GM19023 (cell line): ENCODE results near the gene TMPRSS13.
"Not testable (repeated sequence)": the region's sequence is repeated elsewhere in the genome, so short reads cannot be mapped to it uniquely, and the experiment has no call there.

Experiments
- ATAC-seq: cut with Tn5 transposase; IDR thresholded peaks from one replicate; pipeline ENCODE4 v1.9.1; 2021; ENCODE audit warnings: mild to moderate bottlenecking, moderate library complexity; ENCODE audit not compliant: unreplicated experiment

TMPRSS13 gene

DNA sequence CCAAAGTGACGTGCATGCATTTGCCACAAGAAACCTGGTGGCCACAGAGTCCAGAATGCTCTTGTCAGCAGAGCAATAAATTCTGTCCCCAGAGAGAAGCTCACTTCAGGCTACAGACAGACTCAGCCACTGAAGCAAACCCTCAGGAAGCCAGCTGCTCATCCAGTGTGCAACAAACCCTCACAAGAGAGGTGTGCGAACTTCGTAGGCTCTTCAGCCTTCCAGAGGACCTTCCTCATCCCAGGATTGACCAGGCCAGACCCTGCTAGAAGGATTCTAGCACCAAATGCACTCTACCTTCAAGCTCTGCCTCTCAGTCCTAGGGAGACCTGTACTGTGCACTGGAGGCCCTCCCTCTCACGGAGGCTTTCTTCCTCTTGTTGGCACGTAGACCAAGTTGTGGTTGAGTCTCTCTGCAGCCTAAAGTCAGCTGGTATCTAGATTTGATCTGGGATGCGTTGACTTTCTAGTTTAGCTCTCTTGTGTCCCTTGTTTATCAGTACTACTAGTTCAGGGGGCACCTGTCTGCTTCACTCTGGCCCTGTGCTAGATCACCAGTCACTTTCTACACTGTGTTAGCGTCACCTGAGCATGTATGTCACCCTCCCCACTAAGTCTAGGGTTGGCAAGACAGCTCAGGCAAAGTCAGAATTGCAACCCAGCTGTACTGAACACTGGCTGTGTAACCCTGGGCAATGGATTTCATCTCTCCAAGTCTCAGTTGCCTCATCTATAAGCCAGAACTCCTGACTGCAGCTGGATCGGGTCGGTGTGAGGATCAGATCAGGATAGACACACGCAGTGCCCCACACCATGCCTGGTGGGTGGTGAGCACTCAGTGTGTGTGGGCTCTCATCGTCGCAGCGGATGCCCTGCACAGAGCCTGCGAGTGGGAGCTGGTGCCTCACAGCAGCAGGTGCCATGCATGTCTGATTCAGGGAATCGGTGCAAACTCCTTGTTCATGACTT lies 22.1 kb upstream of the TMPRSS13 start:
- no peak for ATAC-seq

DNA sequence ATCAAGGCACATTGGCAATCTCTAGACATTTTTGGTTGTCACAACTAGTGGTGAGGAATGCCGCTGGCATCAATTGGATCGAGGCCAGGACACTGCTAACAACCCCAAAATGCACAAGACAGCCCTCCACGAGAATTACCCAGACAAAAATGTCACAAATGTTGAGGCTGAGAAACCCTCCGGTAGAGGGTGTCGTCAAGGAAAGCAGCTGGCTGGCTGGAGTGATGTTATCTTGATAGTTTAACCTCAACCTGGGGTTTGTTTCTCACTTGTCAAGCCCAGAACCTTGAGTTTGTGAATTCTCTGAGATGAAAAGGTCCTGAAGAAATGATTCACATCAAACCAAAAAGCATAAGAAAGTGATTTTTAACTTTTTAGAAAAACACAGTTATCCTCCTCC lies 21.1 kb upstream of the TMPRSS13 start:
- no peak for ATAC-seq

DNA sequence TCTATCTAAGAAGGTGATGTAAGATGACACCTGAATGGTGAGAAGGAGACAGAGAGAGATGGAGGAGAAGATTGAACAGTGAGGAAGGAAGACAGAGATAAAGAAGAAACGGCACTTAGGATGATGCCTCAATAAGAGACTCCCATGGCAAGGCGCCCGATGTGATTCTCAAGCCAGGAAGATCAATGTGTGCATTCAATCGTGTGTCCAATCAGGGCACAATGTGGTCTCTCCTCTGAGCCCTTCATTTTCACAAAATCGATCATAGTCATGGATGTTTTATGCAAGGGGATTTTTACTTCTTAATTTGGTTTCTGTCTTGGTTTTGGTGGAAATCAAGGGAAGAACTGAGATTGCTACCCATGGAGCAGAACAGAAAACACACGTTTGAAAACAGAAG lies 19.9 kb upstream of the TMPRSS13 start:
- ATAC-seq: no peak

DNA sequence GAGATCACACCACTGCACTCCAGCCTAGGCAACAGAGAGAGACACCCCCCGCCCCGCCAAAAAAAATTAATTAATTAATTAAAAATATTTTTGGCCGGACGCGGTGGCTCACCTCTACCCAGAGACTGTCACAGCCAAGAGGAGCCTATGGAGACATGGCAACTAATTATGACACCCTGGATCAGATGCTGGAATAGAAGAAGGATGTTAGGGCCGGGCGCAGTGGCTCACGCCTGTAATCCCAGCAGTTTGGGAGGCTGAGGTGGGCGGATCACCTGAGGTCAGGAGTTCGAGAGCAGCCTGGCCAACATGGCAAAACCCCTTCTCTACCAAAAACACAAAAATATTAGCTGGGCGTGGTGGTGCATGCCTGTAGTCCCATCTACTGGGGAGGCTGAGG lies 19.3 kb upstream of the TMPRSS13 start:
- not testable (repeated sequence) for ATAC-seq

DNA sequence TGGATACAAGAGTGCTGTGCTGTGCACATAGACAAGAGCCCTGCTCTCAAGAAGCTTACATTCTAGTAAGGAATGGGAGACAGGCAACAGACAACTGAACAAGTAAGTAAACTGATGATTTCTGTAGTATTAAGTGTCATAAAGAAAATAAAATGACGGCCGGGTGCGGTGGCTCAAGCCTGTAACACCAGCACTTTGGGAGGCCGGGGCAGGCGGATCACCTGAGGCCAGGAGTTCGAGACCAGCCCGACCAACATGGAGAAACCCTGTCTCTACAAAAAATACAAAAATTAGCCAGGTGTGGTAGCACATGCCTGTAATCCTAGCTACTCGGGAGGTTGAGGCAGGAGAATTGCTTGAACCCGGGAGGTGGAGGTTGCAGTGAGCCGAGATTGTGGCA lies 18.5 kb upstream of the TMPRSS13 start:
- ATAC-seq: not testable (repeated sequence)

DNA sequence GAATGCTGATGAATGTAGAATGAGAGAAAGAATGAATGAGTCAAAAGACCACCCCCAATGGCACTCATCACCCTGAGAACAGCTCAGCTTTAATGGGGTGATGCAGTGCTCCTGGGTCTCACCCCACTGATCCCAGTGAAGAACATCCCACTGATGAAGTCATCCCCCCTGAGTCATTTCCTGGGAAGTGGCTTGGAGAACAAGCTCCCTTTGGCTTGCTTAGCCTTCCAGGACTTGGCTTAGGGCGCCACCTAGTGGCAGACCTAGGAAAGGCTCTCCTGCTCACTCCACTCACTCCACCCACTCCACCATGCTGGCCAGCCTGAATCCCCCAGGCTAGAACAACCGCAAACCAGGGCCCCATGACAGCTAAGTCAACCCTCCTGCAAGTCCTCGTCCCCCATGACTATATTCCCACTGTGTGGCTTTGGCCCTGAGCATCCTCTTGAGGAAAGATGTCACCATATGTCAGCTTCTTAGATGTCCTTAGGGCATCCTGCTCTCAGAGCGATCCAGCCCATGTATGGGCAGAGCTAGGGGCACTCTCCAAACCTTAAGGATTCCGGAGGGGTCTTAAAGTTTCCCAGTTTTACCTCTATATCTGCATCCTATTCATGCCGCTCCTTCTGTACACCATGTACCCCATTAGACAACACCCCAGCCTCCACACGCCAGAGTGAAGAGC lies 17.8 kb upstream of the TMPRSS13 start:
- no peak for ATAC-seq

DNA sequence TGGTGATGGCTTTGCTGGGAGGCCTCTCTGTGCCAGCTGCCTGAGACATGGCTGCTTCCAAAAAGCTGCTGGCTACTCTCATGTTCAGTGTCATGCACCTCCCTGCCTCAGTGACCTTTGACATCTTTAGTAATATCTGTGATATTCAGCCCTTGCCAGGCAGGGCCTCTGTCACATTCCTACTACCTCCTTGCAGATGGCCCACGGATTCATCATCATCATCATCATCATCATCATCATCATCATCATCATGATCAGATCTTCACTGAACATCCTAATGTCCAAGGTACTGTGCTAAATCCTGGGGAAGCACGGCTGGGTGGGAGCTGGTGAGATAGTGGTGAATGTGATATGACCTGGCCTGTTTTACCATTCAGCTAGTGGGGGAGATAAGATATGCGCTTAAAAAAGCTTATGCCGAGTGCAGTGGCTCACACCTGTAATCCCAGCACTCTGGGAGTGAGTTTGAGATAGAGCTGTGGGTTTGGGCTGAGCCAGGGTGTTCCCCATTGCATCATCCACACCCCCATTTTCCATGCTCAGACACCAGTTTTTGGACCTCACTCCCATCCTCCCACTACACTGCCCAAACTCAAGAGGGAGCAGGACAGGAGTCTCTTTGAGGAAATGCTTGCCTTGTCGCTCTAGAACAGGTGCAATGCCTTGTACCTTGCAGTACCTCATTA lies 17.1 kb upstream of the TMPRSS13 start:
- no peak for ATAC-seq

DNA sequence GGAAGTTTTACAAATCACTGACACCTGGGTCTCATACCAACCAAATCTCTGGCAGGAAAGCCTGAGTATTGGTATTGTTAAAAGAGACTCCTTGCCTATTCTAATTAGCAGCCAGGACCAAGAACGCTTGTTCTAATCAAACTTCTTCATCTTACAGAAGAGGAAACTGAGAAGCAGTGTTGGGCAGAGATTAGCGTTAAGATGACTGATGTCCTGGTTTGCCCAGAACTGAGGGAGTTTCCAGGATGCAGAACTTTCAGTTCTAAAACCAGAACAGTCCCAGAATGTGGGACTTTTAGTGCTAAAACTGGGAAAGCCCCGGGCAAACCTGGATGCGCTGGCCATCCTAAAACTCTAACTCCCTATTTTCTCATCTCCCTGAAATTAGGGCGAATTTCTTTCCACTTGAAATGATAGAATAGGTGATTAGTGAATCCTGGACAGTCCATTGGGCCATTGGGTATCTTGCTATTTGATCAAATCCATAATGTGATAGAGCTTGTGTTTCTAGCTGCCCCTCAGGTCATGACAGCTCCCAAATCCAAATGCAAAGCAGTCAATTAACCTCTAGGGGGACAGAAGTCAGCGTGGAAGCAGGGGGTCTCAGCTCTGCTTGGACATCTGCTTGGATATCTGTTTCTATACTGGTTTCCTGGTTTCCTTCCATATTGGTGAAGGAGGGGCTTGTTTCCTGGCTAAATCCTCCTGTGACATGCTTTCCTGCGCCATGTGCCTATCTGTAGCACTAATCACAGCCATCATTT lies 16.0 kb upstream of the TMPRSS13 start:
- ATAC-seq: no peak

DNA sequence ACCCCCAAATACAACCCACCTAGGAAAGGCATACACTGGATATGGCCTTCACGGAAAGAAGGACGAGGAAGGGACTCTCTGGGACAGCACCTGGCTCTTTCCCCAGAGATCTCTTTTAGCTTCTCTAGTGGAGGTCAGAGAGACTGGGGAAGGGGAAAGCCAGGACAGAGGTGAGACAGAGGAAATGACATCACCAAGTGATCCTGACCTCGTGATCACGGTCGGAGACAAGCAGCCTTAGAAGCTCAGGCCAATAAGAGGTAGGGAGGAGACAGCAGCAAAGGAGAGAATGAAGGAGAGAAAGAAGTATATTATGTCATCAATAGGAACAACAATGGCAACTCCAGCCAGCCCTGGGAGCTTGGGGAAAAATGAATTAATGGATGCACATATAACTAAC lies 15.4 kb upstream of the TMPRSS13 start:
- ATAC-seq: no peak

DNA sequence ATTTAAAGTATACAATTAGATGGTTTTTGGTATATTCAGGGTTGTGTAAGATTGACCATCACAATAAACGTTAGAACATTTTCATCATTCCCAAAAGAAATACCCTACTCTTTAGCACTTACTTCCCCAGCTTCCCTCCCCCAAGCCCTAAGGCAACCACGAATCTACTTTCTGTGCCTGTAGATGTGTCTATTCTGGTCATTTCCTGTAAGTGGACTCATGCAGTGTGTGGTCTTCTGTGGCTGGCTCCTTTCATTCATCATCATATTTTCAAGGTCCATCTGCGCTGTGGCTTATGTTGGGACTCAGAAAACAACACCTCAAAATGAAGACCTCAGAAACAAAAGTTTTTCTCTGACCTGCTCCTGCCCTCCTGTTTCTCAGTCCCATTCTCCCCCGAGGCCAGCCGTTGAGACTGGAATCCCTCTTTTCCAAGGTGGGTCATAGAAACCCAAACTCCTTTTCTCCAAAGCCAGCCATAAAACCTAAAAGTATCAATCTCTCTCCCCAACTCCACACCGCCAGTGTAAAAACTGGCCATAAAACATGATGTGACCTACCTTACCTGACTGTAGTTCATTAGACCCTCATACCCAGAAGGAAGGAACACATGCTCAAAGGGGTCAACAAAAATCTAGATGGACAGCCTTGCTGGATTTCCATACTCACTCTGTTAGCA lies 12.9 kb upstream of the TMPRSS13 start:
- ATAC-seq: no peak

DNA sequence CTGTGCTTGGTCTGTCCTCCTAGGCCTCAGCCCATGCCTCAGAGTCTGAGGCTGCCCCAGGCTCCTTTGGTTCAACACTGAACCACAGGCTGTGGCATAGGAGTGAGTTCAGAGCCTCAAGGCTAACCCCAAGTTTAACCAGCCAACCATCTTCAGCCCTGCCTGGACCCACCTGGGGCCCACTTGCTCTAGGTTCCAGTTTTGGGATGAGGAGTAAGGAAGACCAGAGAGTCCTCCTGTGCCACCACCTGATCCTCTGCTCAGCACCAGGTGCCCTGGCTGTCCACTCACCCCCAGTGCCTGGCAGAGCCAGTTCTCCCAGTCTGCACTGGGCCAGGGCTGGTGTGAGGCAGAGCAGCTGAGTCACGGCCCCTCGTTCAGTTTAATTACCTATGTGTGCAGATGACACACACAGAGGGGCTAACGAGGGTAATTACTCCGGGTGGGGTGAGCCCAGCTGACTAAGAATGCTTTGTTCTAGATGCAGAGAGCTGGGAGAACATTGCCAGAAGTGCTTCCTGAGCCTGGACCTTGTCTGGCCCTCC lies 12.0 kb upstream of the TMPRSS13 start:
- ATAC-seq: no peak

DNA sequence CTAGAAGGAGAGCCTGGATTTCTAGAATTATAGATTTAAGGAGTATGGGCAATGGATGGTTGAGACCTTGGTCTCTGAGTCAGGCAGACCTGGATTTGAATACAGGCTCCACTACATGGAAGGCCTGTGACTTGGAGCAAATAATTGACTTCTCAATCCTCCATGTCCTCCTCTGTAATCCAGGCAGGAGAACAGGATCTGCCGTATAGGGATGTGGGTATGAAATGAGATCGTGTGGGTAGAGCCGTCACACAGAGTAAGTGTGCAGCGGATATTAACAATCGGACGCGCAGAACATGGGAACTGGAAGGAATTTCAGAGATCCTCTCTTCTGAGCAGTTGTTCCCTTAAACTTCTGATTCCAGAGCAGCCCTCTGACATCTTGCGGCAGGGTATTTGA lies 11.5 kb upstream of the TMPRSS13 start:
- no peak for ATAC-seq

DNA sequence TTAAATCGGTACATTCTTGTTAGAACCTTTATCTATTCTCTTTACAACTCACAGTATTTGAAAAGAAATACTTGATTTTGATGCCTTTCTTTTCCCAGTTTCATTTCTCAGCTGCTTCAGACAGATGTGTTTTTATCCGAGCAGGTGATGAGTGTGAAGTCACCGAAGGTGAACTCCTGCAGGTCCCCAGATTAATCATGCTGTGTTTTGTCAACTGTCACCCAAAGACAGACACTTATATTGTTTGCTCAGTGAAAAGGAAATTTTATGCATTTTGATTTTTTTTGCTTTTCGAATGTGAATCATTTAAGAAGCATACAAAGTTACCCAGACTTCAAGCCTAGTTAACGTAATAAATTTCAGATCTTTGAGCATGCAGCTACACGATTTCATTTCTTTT lies 7.8 kb upstream of the TMPRSS13 start:
- ATAC-seq: no peak

DNA sequence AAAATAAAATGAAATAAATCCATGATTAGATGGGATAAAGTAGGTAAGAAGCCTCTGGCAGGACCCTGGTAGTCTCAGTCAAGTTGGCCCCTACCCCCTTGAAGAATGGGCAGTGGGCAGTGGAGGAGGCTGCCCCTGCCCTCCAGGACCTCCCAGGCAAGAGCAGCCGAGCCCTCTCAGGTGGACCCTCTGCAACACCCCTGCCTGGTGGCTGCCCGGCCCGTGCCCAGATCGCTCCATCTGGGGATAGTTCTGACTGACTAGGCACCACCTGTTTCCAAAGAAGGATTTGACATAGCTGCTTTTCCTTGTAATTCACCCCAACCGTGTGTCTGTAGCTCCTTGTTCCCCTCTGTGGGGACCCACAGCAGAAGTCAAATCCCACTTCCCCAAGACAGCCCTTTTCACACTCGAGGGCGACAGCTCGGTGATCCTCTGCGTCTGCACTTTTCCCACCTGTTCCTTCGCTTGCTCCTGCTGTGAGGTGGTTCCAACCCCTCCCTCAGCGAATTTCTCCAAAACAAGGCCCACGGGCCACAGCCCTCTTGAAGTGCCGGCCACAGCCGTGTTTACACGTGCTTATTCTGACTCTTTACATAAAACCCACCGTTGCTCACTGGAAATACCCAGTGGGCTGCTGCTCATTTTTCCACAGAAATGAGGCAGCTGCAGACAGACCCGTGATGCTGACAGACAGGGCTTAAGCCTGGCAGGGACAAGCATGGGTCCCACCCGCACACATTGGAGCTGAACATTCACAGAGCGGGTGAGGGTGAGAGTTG lies 5.5 kb upstream of the TMPRSS13 start:
- ATAC-seq: no peak

DNA sequence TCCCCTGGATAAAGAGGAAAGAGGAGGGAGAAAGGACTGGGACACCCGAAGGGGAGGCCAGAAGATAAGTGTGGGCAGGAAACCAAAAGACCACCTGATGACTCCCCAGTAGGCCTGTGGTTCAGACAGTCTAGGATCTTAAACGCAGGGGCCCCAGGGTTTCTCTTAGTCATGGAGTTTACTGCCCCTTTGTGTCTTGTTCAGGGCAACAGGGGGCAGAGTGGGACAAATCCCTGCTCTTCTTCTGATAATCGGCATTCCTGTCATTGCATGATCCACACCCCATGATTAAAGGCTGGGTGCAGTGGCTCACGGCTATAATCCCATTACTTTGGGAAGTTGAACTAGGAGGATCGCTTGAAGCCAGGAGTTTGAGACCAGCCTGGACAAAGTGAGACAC lies 4.7 kb upstream of the TMPRSS13 start:
- ATAC-seq: no peak

DNA sequence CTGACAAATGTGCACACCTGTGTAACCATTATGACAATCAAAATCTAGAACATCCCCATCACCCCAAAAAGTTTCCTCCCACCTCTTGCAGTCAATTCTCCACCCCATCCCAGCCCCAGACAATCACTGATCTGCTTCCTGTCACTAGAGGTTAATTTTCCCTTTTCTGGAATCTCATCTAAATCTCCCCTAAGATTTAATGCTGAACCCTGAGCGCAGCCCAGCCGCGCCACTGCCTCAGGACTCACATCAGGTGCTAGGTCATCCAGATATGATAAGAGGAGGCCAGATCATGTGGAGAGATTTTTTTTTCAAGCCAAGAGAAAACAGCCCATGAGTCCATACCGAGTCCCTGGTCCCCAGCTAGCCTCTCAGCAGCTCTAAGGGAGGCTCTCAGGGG lies 4.3 kb upstream of the TMPRSS13 start:
- no peak for ATAC-seq

DNA sequence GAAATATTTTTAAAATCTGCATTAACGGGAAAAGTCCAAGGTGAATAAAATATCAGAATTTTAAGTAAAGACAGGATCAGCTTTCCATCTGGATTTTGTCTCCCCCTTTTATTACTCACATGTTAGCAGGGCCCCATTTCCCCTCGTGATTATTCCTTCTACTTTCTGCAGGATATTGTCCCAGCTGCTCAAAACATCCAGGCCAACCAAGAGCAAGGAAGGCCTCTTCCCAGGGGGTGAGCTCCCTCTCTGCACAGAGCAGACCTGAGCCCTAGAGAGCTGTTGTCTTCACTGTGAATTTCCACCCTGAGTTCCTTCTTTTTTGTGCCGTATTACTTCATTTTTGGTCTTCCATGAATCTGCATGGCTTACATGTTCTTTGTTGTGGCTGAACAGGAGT lies 3.7 kb upstream of the TMPRSS13 start:
- no peak for ATAC-seq

DNA sequence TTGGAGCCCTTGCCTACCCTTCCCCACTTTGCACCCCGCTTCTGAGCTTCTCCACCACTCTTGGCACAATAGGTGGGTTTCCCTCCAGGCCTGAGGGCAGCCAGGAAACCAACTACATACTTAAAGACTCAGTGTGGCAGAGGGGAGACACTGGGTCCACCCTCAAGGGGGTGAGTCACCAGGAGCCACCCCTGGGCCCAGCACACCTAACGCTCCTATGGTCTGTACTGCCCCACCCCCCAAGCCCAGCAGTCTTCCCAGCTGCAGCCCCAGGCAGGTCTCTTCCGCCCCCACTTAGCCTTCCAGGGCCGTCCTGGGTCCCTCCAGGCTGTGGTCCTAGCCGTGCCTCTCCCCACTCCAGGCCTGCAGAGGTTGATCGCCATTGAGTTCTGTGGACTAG lies 3.2 kb upstream of the TMPRSS13 start:
- no peak for ATAC-seq

DNA sequence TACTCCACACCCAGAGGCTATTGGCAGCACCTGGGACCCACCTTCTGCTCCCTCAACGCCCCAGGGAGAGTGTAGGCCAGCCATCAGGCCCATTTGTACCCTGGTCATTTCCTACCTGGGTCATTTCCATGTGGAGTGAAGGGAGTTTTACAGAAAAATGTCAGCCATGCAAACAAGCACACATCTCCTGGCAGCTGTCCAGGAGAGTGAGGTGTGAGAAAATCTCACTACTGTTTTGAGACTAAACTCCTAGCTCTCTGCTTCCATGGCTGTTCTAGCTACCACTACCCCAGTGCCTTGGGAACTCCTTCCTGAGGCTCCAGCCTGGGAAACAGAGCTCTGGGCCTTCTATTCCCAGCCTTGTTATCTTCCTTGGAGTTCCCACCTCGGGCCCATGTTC lies 2.8 kb upstream of the TMPRSS13 start:
- no peak for ATAC-seq
